Measurements from ENCODE around the gene RPL28.

DNA sequence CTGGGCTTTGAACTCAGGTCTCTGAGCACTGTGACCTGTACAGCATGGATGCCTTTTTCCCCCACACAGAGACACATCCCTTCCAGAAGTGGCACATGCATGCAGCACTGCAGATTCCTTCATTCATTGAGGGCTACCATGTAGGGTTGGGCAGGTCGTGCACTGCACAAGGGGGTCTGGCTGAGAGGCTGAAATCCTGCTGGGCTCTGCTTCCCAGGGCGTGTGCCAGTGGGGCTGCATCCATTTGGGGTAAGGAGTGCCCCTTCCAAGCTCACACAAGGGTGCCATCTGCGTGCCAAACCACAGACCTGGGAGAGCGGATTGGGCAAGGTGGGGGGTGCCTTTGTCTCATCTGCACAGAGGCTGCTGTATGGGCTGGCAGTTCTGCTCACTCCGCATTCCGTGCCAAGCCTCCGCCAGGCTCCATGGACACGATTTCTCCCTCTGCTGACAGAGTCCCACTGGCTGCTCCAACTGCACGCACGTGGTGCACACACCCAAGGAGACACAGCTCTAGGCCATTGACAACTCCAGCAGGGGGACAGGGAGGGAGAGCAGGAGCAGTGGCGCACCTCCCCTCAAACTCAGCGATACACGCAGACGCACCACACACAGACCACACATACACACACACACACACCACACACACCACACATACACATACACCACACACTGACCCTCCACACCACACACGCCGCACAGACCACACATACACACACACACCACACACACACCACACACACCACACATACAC, 61.9 kb downstream of the RPL28 start:
- TF ChIP-seq CTCF (IDR thresholded peaks at IDR 0.05) (no peak), POLR2A (IDR thresholded peaks at IDR 0.05) (no peak)
